DMS 273 (cell line): ENCODE measurements around the gene TJP3.
"Not testable (repeated sequence)": the region's sequence is repeated elsewhere in the genome, so short reads cannot be mapped to it uniquely, and the experiment has no call there.

ENCODE experiments used
- DNase-seq: peaks from one replicate; lab custom pipeline; 2025; ENCODE audit not compliant: unreplicated experiment; lab: John Stamatoyannopoulos, UW

The TJP3 gene

GRCh38 chr19:3740431-3740830 is 32.2 kb downstream of the TJP3 start:
- no peak for DNase-seq

DNA sequence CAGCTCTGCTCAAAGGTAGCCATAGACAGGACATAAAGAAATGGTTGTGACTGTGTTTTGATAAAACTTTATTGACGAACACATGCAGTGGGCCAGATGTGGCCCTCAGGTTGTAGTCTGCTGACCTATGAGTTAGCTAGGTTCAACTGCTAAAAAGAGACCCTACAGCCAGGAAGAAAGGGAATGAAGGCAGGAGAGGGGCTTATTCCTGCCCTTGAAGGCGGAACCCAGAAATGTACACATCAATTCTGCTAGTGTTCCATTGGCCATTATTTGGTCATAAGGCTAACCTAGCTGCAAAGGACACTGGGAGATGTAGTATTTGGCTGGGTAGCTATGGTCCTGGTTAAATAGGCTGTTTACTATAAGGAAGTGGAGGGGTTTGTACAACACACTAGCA is 35.3 kb downstream of the TJP3 start:
- DNase-seq: peak; percentile 69

DNA sequence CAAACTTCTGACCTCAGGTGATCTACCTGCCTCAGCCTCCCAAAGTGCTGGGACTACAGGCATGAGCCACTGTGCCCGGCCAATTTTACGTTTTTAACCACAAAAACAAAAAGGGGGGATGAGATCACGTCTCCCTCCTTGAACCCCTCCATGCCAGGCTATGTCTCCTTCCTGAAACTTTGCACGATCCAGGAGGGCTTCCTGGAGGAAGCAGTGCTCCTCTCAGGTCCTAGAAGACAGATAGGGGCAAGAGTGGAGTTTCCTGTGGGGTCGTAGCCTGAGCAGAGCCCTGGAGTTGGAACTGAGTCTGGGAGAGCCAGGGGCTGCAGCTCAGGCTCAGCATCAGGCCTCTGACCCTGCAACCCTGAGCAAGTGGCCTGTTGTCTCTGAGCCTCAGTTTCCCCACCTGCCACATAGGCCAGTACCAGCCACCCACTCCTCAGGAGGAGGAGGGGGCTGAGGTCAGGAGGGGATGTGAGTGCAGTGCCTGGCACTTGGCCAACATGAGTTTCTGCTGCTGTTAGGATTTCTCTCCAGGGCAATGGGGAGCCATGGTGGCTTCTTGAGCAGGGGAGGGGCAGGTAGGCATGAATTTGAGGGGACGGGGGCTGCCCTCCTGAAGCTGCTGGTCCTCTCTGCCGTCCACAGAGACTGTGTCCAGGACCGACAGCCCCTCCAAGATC is 37.3 kb downstream of the TJP3 start:
- DNase-seq: no peak

DNA sequence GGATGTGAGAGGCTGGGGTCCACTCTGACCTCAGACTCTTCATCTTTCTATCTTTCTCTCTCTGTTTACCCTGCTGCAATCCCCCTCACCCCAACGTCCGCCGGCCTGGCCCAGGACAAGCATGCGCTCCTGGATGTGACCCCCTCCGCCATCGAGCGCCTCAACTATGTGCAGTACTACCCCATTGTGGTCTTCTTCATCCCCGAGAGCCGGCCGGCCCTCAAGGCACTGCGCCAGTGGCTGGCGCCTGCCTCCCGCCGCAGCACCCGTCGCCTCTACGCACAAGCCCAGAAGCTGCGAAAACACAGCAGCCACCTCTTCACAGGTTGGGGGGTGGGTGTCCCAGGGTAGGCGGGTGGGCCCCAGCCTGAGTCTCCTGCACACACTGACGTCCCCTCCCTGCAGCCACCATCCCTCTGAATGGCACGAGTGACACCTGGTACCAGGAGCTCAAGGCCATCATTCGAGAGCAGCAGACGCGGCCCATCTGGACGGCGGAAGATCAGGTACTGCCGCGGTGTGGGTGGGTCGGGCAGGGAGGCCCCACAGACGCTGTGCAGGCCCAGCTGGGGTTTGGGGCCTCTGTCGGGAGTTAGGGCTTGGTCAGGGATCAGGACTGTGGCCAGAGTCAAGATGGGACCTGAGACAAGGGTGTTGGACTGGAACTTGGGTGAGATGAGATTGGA is 38.3 kb downstream of the TJP3 start:
- DNase-seq: no peak

GRCh38 chr19:3748965-3749364 is 40.8 kb downstream of the TJP3 start:
- no peak for DNase-seq

DNA sequence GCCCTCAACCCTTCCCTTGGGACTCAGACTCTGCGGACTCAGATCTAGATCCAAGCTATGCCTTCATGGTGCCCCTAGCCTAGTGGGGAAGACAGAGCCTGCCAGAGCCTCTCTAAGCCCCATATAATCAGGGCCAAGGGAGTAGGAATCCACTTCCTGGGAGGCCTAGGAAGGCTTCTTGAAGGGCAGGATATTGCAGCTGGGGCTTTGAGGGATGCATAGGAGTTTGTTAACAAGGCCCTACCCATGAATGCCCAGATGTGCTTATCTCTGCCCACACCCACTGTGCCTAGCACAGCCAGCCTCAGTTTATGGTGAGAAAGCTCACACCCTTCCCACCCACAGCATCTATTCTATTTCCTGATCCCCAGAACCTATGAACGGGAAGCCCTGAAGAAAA is 42.0 kb downstream of the TJP3 start:
- DNase-seq: no peak

DNA sequence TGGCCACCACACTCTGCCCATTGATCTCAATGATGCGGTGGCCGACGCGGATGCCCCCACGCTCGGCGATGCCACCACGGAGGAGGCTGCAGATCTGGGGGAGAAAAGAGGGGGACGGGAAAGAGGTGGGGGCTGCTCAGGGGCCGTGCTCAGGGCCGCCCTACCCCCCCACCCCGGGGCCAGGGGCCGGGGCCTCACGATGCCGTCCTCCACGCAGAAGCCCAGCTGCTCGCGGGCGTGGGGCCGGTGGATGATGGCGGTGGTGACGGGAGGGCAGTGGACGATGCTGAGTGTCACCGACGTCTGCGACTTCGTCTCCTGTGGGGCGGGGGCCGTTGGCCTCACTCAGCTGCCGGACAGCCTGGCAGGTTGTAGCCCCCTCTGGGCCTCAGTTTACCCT is 43.1 kb downstream of the TJP3 start:
- DNase-seq: no peak

GRCh38 chr19:3752492-3752891 is 44.3 kb downstream of the TJP3 start:
- no peak for DNase-seq

DNA sequence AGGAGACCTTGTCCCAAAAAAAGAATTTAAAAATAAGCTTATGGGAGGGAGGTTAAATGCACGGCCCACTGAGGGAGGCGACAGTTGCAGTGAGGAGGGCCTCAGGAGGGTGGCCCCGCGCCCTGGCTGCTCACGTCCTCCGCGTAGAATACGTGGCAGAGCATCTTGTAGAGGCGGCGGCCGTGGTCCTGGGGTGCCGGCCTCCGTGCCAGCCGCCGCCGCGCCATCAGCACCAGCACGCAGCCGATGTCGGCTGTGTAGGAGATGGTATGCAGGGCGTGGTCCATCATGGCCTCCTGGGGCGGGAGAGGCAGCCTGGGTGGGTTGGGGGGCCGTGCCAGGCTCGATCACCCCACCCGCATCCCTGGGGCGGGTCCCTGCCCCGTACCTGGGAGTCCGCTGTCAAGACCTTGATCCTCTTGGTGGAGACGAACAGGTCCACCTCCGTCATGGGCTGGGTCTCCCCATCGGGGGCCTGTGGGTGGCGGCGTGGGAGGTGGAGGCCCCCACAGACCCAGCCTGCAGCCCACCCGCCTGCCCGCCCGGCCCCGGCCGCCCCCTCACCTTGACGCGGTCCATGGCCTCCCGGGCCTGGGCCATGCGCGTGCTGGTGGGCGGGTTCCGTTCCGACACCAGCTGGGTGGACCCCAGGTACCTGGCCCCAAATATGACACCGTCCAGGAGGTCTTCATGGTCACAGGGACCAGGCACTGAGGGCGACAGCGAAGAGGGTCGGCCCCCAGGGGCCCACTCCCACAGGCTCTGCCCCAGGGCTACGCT is 45.6 kb downstream of the TJP3 start:
- no peak for DNase-seq

GRCh38 chr19:3757705-3758104 is 49.5 kb downstream of the TJP3 start:
- DNase-seq: not testable (repeated sequence)

GRCh38 chr19:3758297-3758696 is 50.1 kb downstream of the TJP3 start:
- not testable (repeated sequence) for DNase-seq

DNA sequence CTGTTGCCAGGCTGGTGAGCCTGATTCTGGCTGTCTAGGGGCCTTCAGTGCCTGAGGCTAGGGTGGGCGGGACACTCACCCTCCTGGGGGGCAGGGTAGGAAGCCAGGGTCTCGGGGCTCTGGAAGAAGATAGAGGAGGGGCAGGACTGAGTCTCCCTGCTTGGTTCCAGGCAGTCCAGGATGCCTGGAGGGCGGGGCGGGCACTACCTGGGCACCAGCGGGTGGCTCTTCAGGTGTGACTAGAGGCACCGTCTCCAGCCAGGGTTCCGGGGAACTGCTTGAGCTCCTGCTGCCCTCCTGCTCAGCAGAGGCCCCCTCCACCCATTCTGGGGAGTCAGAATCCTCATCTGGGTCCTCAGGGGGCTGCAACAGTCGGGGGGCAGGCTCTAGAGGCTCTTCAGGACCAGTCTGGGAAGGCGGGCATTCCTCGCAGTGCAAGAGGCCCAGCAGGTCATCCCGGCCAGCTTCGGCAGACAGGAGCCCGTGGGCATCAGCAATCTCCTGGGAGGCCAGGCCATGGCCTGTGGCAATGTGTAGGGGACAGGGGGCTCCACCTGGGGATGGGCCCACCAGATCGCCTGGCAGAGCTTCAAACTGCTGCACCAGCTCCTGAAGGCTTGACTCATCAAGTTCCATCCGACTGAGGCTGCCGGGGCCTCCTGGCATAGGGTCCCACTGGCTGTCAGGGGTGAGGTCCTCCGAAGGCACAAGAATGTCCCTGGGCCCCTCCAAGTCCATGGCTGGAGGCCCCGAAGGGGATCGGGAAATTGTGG is 51.5 kb downstream of the TJP3 start:
- no peak for DNase-seq

DNA sequence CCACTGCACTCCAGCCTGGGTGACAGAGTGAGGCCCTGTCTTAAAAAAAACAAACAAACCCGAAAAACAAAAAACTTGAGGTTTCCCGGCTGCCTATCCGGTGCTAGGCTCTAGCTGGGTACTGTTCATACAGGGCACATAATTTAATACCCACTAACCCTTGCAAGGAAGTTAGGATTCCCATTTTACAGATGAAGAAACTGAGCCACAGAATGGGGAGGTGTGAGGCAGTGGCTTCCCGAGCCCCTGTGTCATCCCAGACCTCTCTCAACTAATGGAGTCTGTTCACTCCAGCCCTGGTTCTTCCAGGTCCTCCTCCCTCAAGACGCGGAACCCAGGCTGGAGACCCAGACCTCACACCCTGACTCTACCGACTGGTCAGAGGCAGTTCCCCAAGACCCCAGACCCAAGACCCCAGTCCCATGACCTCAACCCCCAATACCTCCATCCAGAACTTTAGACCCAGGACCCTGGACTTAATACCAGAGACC is 52.7 kb downstream of the TJP3 start:
- DNase-seq: no peak

- DNase-seq: peak; percentile 97
Observed at GRCh38 chr19:3761382-3762129, 53.4 kb downstream of the TJP3 start, which contains the start of gene APBA3. APBA3 (minus strand) TSS chr19:3761692; CDS start chr19:3760264, 1,428 bp downstream.

DNA sequence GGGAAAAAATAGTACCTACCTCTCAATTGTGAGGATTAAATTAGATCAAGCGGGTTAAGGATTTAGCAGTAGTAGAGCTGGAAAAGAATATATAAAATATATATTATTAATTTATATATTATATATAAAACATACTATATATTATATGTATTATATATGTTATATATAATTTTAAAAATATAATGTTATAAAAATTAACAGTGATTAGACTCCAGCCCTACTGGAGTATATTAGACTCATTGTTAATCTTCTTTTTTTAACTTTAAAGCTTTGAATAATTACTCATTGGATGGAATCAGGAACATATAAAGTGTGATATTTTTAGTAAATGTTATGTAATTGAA is 53.9 kb downstream of the TJP3 start:
- DNase-seq: no peak

GRCh38 chr19:3762501-3763459 is 54.6 kb downstream of the TJP3 start, which contains the start of gene MRPL54:
MRPL54 (plus strand) TSS chr19:3762682; CDS start chr19:3762701, 19 bp downstream.
- peak; percentile 100 for DNase-seq

DNA sequence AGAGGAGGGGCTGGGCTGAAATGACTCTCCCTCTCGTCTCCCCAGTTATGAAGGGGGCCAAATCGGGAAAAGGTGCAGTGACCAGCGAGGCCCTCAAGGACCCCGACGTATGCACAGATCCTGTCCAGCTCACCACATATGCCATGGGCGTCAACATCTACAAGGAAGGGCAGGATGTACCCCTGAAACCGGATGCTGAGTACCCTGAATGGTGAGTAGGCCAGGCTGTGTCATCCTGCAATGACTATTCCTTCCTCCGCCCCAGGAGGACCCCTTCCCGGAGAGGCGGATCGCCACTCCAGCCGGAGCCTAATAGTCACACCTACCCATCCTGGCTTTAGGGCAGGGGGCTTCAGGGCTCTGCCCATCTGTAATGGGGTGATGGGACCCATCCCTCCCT is 56.9 kb downstream of the TJP3 start:
- no peak for DNase-seq

DNA sequence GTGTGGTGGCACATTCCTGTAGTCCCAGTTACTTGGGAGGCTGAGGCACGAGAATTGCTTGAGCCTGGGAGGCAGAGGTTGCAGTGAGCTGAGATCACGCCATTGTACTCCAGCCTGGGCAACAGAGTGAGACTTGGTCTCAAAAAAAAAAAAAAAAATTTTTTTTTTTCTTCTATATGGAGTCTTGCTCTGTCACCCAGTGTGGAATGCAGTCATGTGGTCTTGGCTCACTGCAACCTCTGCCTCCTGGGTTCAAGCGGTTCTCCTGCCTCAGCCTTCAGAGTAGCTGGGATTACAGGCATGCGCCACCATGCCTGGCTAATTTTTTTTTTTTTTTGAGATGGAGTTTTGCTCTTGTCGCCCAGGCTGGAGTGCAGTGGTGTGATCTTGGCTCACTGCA is 57.6 kb downstream of the TJP3 start:
- DNase-seq: not testable (repeated sequence)

DNA sequence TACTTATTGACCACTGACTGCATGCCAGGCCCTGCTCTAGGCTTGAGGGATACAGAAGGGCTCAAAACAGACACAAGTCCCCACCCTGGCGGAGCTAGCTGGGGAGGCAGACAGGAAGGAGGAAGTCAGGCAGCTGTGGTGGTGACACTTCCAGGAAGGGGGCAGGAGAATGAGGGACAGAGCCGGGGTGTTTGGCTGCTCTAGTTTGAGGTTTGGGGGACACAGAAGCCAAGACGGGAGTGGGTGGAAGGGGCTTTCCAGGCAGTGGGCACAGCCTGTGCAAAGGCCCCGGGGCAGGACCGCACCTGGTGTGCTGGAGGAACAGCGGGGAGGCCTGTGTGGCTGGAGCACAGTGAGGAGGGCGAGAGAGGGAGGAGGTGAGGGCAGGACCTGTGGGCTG is 58.3 kb downstream of the TJP3 start:
- no peak for DNase-seq
